NK-92 (cell line): ENCODE measurements around the gene FBXL2.
"Not testable (repeated sequence)": the region's sequence is repeated elsewhere in the genome, so short reads cannot be mapped to it uniquely, and the experiment has no call there.

ENCODE experiments used
- DNase-seq: peaks from one replicate; lab custom pipeline; 2025; ENCODE audit not compliant: unreplicated experiment; lab: John Stamatoyannopoulos, UW

The FBXL2 gene

GRCh38 chr3:33426630-33427317, 149.5 kb downstream of the FBXL2 start:
- DNase-seq: no peak

GRCh38 chr3:33428734-33429133, 151.5 kb downstream of the FBXL2 start:
- no peak for DNase-seq

GRCh38 chr3:33429306-33429705, 152.1 kb downstream of the FBXL2 start:
- DNase-seq: not testable (repeated sequence)

GRCh38 chr3:33430061-33430460, 152.8 kb downstream of the FBXL2 start:
- DNase-seq: no peak

GRCh38 chr3:33430571-33430970, 153.3 kb downstream of the FBXL2 start:
- DNase-seq: no peak

GRCh38 chr3:33433843-33434242, 156.6 kb downstream of the FBXL2 start:
- DNase-seq: no peak
